ENCODE data around the gene GRM4.

GRM4 gene

GRCh38 chr6:34143196-34143883, 2.5 kb downstream of the GRM4 start:
- Histone ChIP-seq H3K36me3 (ENCODE audit: control insufficient read depth in 5 of 5, insufficient read depth in 5 of 5, low read length in 5 of 5) (no peaks in the 10 kb centered on the region), H3K27ac (ENCODE audit: low read depth, low read length) (no peak overlapping the region), H3K9ac (ENCODE audit: low read length in 5 of 5) (no peak overlapping the region), H3K4me1 (ENCODE audit: control insufficient read depth in 5 of 5, insufficient read depth in 5 of 5, low read length in 5 of 5) (peaks cover 0 to 25% (median 24%) of the 10 kb centered on the region in 5 donors), H3K9me3 (ENCODE audit: control insufficient read depth in 5 of 5, low read length in 5 of 5) (no peaks in the 10 kb centered on the region), H3K27me3 (ENCODE audit: control insufficient read depth in 5 of 5, insufficient read depth in 4 of 5, low read length in 5 of 5) (peaks cover 43 to 82% (median 77%) of the 10 kb centered on the region in 5 donors), H3K4me3 (ENCODE audit: low read depth in 1 of 5, low read length in 5 of 5) (peak overlapping the region in 2 of 5 donors; percentile 21 to 36)

GRCh38 chr6:34142061-34142998, 3.6 kb downstream of the GRM4 start:
- peaks cover 0 to 25% (median 24%) of the 10 kb centered on the region in 5 donors for H3K4me1 ChIP-seq (ENCODE audit: control insufficient read depth in 5 of 5, insufficient read depth in 5 of 5, low read length in 5 of 5)

GRCh38 chr6:34140075-34140474, 5.8 kb downstream of the GRM4 start:
- Histone ChIP-seq H3K27ac (ENCODE audit: low read depth, low read length) (no peak overlapping the region), H3K9me3 (ENCODE audit: control insufficient read depth in 5 of 5, low read length in 5 of 5) (no peaks in the 10 kb centered on the region), H3K9ac (ENCODE audit: low read length in 5 of 5) (no peak overlapping the region), H3K27me3 (ENCODE audit: control insufficient read depth in 5 of 5, insufficient read depth in 4 of 5, low read length in 5 of 5) (peaks cover 33 to 85% (median 71%) of the 10 kb centered on the region in 5 donors), H3K4me1 (ENCODE audit: control insufficient read depth in 5 of 5, insufficient read depth in 5 of 5, low read length in 5 of 5) (peaks cover 0 to 17% (median 16%) of the 10 kb centered on the region in 5 donors), H3K36me3 (ENCODE audit: control insufficient read depth in 5 of 5, insufficient read depth in 5 of 5, low read length in 5 of 5) (no peaks in the 10 kb centered on the region), H3K4me3 (ENCODE audit: low read depth in 1 of 5, low read length in 5 of 5) (no peak overlapping the region)

More at GRCh38 chr6:34142061-34142998, 3.6 kb downstream of the GRM4 start:
- Histone ChIP-seq H3K4me3 (ENCODE audit: low read depth in 1 of 5, low read length in 5 of 5) (no peak overlapping the region), H3K9me3 (ENCODE audit: control insufficient read depth in 5 of 5, low read length in 5 of 5) (no peaks in the 10 kb centered on the region), H3K27ac (ENCODE audit: low read depth, low read length) (no peak overlapping the region), H3K36me3 (ENCODE audit: control insufficient read depth in 5 of 5, insufficient read depth in 5 of 5, low read length in 5 of 5) (no peaks in the 10 kb centered on the region), H3K27me3 (ENCODE audit: control insufficient read depth in 5 of 5, insufficient read depth in 4 of 5, low read length in 5 of 5) (peaks cover 45 to 82% (median 76%) of the 10 kb centered on the region in 5 donors), H3K9ac (ENCODE audit: low read length in 5 of 5) (no peak overlapping the region)

DNA sequence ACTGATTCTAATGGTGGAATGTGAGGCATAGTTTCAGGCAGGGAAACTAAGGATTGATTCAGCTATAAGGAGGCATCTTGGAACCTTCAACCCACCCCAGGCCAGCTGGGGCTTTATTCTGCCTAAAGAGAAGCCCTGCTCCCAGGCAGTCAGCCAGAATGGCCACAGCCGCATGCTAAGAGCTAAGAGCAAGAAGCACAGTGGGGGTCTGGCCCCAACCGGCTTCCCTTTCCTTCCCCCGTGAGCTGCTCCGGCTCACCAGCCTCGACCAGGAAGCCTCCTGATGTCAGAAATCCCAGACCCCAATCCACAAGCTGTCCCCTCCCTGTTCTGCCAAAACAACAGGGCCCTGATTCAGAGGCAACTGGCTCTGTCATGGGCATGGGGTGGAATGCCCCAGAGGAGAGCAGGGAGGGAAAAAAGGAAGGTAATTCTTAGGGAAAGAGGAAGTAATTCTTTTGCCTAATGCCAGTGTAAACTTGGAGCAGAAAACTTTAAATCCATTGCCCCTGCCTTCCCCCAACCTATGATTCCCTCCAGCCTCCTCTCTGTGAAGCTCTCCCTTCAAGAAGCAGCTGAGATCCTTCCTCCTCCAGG, 6.9 kb downstream of the GRM4 start:
- H3K4me3 ChIP-seq (ENCODE audit: low read depth in 1 of 5, low read length in 5 of 5), result no peak overlapping the region
- no peaks in the 10 kb centered on the region for H3K9me3 ChIP-seq (ENCODE audit: control insufficient read depth in 5 of 5, low read length in 5 of 5)
- H3K4me1 ChIP-seq (ENCODE audit: control insufficient read depth in 5 of 5, insufficient read depth in 5 of 5, low read length in 5 of 5), result peaks cover 0 to 7% (median 7%) of the 10 kb centered on the region in 5 donors
- no peak overlapping the region for H3K9ac ChIP-seq (ENCODE audit: low read length in 5 of 5)
- H3K27me3 ChIP-seq (ENCODE audit: control insufficient read depth in 5 of 5, insufficient read depth in 4 of 5, low read length in 5 of 5), result peaks cover 37 to 86% (median 67%) of the 10 kb centered on the region in 5 donors
- no peak overlapping the region for H3K27ac ChIP-seq (ENCODE audit: low read depth, low read length)
- H3K36me3 ChIP-seq (ENCODE audit: control insufficient read depth in 5 of 5, insufficient read depth in 5 of 5, low read length in 5 of 5), result no peaks in the 10 kb centered on the region

GRCh38 chr6:34138191-34138590, 7.7 kb downstream of the GRM4 start:
- Histone ChIP-seq H3K27me3 (ENCODE audit: control insufficient read depth in 5 of 5, insufficient read depth in 4 of 5, low read length in 5 of 5) (peaks cover 31 to 86% (median 67%) of the 10 kb centered on the region in 5 donors), H3K36me3 (ENCODE audit: control insufficient read depth in 5 of 5, insufficient read depth in 5 of 5, low read length in 5 of 5) (no peaks in the 10 kb centered on the region), H3K9me3 (ENCODE audit: control insufficient read depth in 5 of 5, low read length in 5 of 5) (peaks cover 0 to 3% (median 0%) of the 10 kb centered on the region in 5 donors), H3K4me1 (ENCODE audit: control insufficient read depth in 5 of 5, insufficient read depth in 5 of 5, low read length in 5 of 5) (no peaks in the 10 kb centered on the region), H3K27ac (ENCODE audit: low read depth, low read length) (no peak overlapping the region), H3K9ac (ENCODE audit: low read length in 5 of 5) (no peak overlapping the region), H3K4me3 (ENCODE audit: low read depth in 1 of 5, low read length in 5 of 5) (no peak overlapping the region)

DNA sequence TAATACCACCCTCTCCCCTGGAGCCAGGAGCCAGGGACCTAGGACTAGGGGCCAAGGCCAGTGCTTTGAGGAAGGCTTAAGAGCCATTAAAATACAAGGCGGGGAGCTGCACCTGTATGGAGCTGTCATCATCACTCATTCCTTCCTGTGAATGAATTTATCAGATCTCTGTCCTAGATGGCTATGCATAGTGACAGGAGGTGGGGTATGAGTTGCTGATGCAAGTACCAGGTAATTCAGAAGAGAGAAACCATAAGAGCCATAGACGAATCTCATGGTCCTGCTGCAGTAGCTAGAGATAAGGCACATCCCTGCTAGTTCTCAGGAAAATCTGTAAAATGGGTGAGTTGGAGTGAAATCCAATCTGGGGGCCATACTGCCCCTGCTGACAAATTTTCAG, 10.3 kb downstream of the GRM4 start:
- Histone ChIP-seq H3K9me3 (ENCODE audit: control insufficient read depth in 5 of 5, low read length in 5 of 5) (peaks cover 0 to 3% (median 0%) of the 10 kb centered on the region in 5 donors), H3K27ac (ENCODE audit: low read depth, low read length) (no peak overlapping the region), H3K9ac (ENCODE audit: low read length in 5 of 5) (no peak overlapping the region), H3K4me1 (ENCODE audit: control insufficient read depth in 5 of 5, insufficient read depth in 5 of 5, low read length in 5 of 5) (no peaks in the 10 kb centered on the region), H3K36me3 (ENCODE audit: control insufficient read depth in 5 of 5, insufficient read depth in 5 of 5, low read length in 5 of 5) (no peaks in the 10 kb centered on the region), H3K4me3 (ENCODE audit: low read depth in 1 of 5, low read length in 5 of 5) (no peak overlapping the region), H3K27me3 (ENCODE audit: control insufficient read depth in 5 of 5, insufficient read depth in 4 of 5, low read length in 5 of 5) (peaks cover 10 to 72% (median 50%) of the 10 kb centered on the region in 5 donors)

DNA sequence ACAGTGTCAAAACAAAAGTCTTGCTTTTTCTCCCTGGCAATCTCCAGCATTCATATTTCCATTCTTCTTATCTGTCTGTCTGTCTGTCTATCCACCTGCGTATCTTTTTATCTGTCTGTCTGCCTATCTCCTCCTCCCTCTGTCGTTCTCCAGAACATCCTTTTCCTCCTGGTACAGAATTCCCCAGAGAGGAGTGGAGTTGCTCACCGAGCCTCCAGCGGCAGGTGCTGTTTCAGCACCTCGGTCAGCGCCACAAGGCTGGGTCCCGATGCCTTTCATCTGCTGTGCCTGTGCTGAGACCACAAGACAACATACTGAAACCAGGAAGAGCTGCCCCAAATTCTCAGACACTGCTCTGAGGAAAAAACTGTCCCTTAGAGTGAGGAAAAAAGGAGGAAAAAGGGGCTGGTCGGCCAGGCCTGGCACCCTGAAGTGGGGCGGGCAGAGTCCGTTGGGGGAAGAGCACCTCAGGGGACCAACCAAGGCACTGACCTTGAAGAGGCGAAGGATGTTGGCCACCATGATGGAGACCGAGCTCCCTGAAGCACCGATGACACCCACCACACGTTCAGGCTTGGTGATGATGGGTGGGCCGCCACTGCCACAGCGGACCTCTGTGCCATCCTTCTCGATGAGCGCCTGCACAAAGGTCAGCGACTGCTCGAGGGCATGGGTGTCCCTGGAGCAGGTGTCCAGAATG, 13.3 kb downstream of the GRM4 start:
- Histone ChIP-seq H3K9me3 (ENCODE audit: control insufficient read depth in 5 of 5, low read length in 5 of 5) (peaks cover 0 to 3% (median 0%) of the 10 kb centered on the region in 5 donors), H3K4me1 (ENCODE audit: control insufficient read depth in 5 of 5, insufficient read depth in 5 of 5, low read length in 5 of 5) (no peaks in the 10 kb centered on the region), H3K4me3 (ENCODE audit: low read depth in 1 of 5, low read length in 5 of 5) (no peak overlapping the region), H3K36me3 (ENCODE audit: control insufficient read depth in 5 of 5, insufficient read depth in 5 of 5, low read length in 5 of 5) (no peaks in the 10 kb centered on the region), H3K27ac (ENCODE audit: low read depth, low read length) (no peak overlapping the region), H3K9ac (ENCODE audit: low read length in 5 of 5) (no peak overlapping the region), H3K27me3 (ENCODE audit: control insufficient read depth in 5 of 5, insufficient read depth in 4 of 5, low read length in 5 of 5) (peaks cover 5 to 53% (median 37%) of the 10 kb centered on the region in 5 donors)

DNA sequence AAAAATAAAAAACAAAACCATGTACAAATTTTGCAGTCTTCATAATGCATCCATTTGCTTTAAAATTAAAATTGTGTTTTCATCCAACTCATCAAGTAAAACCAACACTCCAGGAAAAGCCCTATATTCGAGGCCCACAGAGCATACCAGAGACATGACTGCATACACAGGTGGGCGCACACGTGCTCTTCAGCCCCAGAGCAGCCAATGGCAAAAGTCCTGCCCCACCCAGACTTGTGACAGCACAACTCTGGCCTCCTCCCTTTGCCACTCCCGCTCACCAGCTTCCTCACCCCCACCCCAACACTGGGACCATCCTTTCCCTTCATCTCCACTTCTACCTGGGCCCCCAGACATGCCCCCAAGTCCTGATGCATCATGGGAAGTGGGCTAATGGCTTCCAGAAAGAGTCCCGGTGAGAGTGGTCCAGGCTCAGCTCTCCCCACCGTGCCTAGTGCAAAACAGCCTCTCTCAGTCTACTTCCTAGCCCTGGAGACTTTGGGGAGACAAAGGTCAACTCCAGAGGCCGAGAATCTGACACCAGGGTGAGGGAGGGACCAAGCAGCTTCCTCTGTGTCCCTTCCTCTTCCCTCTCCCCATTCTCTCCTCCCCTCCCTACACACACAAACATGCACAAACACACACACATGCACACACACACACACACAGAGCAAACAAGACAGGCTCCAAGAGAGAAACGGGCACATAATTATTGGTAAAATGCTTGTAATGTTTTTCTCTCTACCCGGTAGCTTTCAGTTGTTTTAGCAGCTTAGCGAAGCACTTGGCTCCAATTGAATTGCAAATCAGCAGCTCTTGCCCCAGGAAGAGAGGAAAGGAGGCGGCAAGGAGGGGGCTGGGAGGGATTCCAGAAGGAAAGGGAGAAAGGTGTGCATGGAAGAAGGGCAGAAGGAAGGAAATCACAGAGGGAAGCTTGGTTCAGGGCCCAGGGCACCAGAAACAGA, 14.3 kb downstream of the GRM4 start:
- Histone ChIP-seq H3K36me3 (ENCODE audit: control insufficient read depth in 5 of 5, insufficient read depth in 5 of 5, low read length in 5 of 5) (no peaks in the 10 kb centered on the region), H3K4me3 (ENCODE audit: low read depth in 1 of 5, low read length in 5 of 5) (no peak overlapping the region), H3K27ac (ENCODE audit: low read depth, low read length) (no peak overlapping the region), H3K9ac (ENCODE audit: low read length in 5 of 5) (no peak overlapping the region), H3K4me1 (ENCODE audit: control insufficient read depth in 5 of 5, insufficient read depth in 5 of 5, low read length in 5 of 5) (no peaks in the 10 kb centered on the region), H3K27me3 (ENCODE audit: control insufficient read depth in 5 of 5, insufficient read depth in 4 of 5, low read length in 5 of 5) (peaks cover 5 to 47% (median 37%) of the 10 kb centered on the region in 5 donors), H3K9me3 (ENCODE audit: control insufficient read depth in 5 of 5, low read length in 5 of 5) (peaks cover 0 to 3% (median 0%) of the 10 kb centered on the region in 5 donors)

DNA sequence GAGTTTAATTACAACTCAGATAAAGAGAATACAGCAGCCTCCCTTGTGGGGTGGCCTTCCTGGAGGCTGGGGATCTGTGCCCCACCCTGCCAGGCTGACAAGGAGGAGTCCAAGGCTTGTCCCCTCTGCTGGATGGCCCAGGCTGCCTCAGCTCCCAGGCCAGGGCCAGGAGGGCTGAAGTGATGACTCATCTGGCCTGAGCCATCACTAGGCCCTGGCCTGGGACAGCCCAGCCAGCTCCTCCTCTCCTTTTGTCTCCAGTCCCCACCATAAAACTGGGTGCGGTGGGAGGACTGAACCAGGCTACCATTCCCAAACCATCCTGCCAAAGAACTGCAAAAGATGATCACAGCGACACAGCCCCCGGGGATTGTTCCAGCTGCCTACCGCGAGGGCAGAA, 15.0 kb downstream of the GRM4 start:
- H3K4me1 ChIP-seq (ENCODE audit: control insufficient read depth in 5 of 5, insufficient read depth in 5 of 5, low read length in 5 of 5), result no peaks in the 10 kb centered on the region
- H3K9ac ChIP-seq (ENCODE audit: low read length in 5 of 5), result no peak overlapping the region
- peaks cover 5 to 40% (median 34%) of the 10 kb centered on the region in 5 donors for H3K27me3 ChIP-seq (ENCODE audit: control insufficient read depth in 5 of 5, insufficient read depth in 4 of 5, low read length in 5 of 5)
- no peak overlapping the region for H3K27ac ChIP-seq (ENCODE audit: low read depth, low read length)
- no peaks in the 10 kb centered on the region for H3K36me3 ChIP-seq (ENCODE audit: control insufficient read depth in 5 of 5, insufficient read depth in 5 of 5, low read length in 5 of 5)
- peaks cover 0 to 3% (median 0%) of the 10 kb centered on the region in 5 donors for H3K9me3 ChIP-seq (ENCODE audit: control insufficient read depth in 5 of 5, low read length in 5 of 5)
- H3K4me3 ChIP-seq (ENCODE audit: low read depth in 1 of 5, low read length in 5 of 5), result no peak overlapping the region
